Fibroblast of the aortic adventitia (primary cell): Measurements from ENCODE around the gene B4GALNT1. TPM values are rescaled to one million over a fixed set of nuclear protein-coding genes. Genes with fewer than 3 reads are reported as not detected.
"Not testable (repeated sequence)": the region's sequence is repeated elsewhere in the genome, so short reads cannot be mapped to it uniquely, and the experiment has no call there.

Experiments used
- DNase-seq: peaks from one replicate; pipeline ENCODE4 v3.0.0-alpha.2; 2010; ENCODE audit warnings: low read depth
- H3K4me3 ChIP-seq: 2 replicates; pipeline ENCODE4 v1.5.1; 2011; ENCODE audit warnings: low read depth, mild to moderate bottlenecking, control low read depth, low read length, moderate library complexity
- total RNA-seq: library from RNA; depleted of rRNA; stranded (reverse); fragments of >200 nt; gene quantifications from 2 replicates; pipeline ENCODE4 v1.2.3, GENCODE V29; 2012; ENCODE audit warnings: low replicate concordance
- TF ChIP-seq, protein P1 (sequence below): IDR thresholded peaks from 2 replicates; pipeline ENCODE4 v1.5.1; 2011; ENCODE audit warnings: mild to moderate bottlenecking, low read length, control low read depth, inconsistent platforms; ENCODE audit not compliant: insufficient read depth

Gene B4GALNT1
- total RNA-seq, 1 donor, result 6.9 TPM

DNA sequence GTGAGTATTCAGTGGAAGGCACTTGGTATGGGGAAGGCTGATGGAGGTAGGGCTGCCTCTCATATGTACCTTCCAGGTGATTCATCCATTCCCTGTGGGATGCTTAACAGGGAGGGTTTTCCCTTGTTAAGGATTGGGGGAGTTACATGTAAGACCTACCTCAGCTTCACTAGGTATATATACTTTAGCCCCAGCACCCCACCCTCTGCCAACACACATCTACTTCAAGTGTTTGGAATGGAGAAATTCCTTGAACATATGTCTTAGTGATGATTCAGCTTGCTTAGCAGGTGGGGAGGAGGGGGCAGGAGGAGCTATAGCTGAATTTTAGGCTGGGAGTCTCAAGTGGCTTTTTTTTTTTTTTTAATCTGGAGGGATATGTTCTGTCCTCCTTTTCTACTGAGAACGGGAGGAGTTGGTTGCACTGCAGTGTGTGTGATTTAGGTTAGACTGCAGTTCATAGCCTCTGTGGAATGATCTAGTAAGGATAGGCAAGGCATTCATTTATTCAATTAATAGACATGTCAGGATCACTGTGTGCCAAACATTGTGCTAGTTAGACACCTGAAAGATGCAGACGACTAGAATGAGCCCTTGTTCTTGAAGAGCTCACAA is 40.3 kb downstream of the B4GALNT1 start:
- TF ChIP-seq, protein P1, sequence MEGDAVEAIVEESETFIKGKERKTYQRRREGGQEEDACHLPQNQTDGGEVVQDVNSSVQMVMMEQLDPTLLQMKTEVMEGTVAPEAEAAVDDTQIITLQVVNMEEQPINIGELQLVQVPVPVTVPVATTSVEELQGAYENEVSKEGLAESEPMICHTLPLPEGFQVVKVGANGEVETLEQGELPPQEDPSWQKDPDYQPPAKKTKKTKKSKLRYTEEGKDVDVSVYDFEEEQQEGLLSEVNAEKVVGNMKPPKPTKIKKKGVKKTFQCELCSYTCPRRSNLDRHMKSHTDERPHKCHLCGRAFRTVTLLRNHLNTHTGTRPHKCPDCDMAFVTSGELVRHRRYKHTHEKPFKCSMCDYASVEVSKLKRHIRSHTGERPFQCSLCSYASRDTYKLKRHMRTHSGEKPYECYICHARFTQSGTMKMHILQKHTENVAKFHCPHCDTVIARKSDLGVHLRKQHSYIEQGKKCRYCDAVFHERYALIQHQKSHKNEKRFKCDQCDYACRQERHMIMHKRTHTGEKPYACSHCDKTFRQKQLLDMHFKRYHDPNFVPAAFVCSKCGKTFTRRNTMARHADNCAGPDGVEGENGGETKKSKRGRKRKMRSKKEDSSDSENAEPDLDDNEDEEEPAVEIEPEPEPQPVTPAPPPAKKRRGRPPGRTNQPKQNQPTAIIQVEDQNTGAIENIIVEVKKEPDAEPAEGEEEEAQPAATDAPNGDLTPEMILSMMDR, result no peak
- no peak for DNase-seq
- H3K4me3 ChIP-seq, result no peak overlapping the region

DNA sequence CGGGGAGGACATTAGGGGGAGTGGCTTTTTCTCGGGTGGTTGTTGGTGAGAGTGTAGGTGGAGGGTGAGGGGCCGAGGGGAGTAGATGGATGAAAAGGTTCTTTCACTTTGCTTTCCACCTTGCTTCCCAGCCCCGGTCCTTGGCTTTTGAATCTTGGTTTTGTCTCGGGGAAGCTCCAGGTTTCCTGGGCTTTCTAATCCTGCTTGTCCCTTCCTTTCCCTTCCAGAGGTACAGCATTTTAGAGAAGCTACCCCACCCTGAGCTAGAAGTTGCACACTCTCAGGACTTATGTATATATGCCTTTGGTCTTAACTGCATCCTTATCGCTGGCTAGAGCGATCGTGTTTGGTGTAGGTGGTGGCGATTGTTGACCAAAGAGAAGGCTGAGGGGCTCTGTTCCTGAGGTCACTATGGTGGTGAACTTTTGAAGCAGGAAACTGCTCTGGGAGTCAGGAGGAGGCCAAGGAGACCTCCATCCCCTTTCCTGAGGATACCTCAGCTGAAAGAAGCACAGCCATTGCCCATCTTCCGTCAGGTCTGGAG is 41.1 kb downstream of the B4GALNT1 start:
- TF ChIP-seq, protein P1, result no peak
- DNase-seq, result no peak
- peak overlapping the region; percentile 82 for H3K4me3 ChIP-seq

GRCh38 chr12:57590864-57591781 is 41.9 kb downstream of the B4GALNT1 start, which contains the start of gene PIP4K2C:
TSS of gene PIP4K2C (plus strand) at chr12:57591192. CDS start at chr12:57591290, 98 bp downstream.
- TF ChIP-seq, protein P1, result no peak
- DNase-seq, result peak; percentile 34
- peak within 1 kb of the TSS; percentile 82 for H3K4me3 ChIP-seq

DNA sequence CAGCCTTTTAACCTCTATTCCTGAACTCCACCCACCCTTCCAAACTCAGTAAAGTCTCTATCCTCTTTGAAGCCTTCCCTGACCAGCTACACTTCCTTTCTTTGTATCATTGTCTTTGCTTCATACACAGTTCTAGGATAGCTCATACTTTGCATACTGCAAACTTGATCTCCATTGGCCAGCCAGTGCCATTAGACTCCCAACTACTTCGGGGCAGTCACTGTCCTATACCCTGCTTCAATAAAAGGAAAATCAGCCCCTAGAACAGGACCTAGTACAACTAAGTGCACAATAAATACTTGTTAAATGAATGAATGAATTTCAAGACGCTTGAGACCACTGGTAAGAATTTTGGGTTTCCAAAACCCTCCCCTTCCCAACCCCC is 42.5 kb downstream of the B4GALNT1 start:
- DNase-seq, result no peak

DNA sequence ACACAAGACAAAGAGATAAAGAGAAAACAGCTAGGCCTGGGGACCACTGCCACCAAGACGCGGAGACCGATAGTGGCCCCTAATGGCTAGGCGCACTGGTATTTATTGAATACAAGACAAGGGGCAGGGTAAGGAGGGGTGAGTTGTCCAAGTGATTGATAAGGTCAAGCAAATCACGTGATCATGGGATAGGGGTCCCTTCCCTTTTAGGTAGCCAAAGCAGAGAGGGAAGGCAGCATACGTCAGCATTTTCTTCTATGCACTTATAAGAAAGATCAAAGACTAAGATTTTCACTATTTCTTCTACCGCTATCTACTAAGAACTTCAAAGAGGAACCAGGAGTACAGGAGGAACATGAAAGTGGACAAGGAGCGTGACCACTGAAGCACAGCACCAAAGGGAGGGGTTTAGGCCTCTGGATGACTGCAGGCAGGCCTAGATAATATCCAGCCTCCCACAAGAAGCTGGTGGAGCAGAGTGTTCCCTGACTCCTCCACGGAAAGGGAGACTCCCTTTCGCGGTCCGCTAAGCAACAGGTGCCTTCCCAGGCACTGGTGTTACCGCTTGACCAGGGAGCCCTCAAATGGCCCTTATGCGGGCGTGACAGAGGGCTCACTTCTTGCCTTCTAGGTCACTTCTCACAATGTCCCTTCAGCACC is 43.9 kb downstream of the B4GALNT1 start:
- DNase-seq, H3K4me3 ChIP-seq: not testable (repeated sequence)

More for the DNA sequence above, 42.5 kb downstream of the B4GALNT1 start:
- TF ChIP-seq, protein P1, result no peak
- peak overlapping the region; percentile 82 for H3K4me3 ChIP-seq

DNA sequence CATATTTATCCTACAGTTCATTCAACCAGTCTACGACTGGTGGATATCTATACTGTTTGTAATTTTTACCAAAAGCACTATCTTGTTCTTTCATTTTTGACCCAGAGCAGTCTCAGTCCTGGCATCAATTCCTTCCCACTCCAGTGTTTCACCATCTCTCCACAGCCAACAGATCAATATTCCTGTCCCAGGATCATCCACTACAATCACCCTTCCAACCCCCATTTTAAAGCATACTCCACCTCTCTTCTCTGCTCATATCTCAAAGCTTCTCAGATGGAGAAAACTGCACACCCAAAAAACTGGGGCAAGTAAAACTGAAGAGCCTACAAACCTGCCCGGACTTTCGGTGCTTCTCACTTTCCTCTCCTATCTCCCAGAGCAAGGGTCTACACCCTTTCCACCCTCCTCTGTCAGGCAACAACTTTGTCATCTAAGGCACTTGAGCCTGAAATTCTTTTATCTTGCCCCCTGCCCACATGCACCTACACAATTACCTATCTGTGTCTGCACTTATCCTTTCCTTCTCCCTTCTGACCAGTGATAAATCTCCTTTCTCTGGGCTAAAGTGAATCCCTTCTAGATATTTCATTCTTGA is 46.1 kb downstream of the B4GALNT1 start:
- TF ChIP-seq, protein P1, result no peak
- no peak for DNase-seq

More for the DNA sequence above, 46.1 kb downstream of the B4GALNT1 start:
- no peak overlapping the region for H3K4me3 ChIP-seq
